NCI-H1694 (cell line): Measurements from ENCODE around the gene GSTM1.

Experiments
- DNase-seq: peaks from one replicate; lab custom pipeline; 2025; lab: John Stamatoyannopoulos, UW

Gene GSTM1

DNA sequence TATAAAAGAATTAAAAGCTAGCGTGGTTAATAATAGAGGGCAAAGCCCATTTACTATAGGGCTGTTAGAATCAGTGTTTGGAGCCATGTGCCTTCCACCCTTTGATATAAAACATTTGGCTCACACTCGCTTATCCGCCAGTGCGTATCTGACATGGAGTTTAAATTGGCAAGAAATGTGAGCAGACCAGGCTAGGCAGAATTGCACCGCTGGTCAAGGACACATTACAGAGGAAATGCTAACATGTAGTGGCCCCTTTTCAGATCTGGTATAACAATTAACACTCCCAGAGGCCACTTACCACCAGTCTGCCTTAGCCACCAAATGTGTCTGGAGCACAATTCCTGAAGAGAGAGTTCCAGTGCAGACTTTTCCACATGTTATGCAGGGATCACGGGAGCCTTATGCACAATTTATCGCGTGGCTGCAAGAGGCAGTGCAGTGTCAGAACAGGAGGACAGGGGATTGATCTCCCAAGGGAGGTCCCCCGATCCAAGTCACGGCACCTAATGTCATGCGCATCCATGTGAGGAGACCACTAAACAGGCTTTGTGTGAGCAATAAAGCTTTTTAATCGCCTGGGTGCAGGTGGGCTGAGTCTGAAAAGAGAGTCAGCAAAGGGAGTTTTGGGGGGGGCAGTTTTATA, 39.2 kb downstream of the GSTM1 start:
- DNase-seq: no peak

DNA sequence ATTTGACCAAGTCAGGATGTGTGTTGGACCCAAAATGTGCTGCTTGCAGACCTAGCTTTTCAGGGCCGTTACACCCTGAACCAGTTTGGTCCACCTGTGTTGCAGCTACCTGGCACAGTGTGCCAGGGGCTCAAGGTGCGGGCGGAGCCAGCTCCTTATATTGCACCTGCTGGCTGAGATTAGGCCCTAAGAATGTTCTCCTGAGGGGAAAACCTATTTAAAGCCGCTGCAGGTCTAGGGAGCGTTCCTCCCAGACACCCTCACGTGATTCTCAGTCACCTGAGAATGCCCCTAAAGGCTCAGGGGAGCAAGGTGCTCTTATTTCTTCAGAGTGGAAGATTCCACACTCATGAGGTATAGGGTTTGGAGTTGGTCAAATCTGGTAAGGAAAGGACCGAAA, 41.3 kb downstream of the GSTM1 start:
- no peak for DNase-seq

DNA sequence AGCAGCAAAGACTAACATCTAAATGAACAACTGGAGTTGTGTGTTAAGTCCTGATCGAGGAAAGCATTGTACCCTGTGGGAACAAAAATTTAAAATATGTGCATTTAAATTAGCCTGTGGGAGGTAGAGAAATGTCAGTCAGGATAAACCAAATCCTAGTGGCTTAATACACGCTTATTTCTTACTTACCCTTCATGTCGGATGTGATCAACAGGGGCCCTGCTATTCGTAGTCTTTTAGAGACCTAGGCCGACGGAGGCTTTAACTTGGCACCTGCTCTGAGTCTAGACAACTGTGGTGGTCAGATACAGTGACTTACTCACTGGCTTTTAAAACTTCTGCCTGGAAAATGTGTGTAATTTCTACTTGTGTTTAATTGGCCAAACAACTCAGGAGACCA, 43.0 kb downstream of the GSTM1 start:
- DNase-seq: no peak

DNA sequence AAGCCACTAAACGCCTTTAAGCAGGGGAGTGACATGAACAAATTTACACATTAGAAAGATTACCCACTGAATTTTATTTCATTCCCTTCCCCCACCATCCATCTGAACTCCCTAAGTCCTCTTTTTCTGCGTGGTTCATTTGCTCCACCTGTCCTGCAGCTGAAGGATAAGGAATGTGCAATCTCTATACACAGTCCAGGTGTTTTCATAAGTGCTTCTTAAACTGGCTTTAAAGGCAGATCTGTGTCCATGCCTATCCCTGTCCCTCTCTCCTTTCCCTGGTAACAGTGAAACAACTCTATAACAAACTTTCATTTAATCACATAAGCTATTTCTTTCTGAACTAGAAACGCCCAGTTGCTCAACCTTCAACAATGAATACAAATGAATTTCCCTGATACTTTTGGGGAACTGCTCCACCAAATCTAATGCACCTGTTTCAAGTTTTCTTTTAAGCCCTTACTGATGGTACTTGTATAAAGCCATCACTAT, 44.8 kb downstream of the GSTM1 start:
- DNase-seq: no peak

DNA sequence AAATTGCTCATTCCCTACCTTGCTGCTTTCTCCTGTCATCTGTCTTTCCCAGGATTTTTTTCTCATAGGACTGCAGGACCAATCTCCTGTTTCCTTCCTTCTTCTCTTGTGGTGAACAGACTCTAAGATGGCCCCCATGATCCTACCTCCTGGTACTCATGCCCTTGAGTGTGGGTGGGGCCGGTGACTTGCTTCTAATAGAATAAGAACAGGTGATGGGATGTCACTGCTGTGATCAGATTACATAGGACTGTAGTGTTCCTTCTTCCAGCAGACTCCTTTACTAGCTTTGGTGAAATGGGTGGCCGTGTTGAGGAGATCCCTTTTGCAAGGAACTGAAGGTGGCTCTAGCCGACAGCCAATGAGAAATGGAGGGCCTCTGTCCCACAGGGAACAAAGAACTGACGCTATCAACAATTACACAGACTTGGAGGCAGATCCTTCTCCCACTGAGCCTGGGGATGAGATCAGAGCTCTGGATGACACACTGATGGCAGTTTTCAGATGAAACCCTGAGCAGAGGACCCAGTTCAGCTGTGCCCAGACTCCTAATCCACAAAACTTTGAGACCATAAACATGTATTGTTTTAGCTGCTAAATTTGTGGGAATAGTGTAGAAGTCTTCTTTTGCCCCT, 45.7 kb downstream of the GSTM1 start:
- no peak for DNase-seq

DNA sequence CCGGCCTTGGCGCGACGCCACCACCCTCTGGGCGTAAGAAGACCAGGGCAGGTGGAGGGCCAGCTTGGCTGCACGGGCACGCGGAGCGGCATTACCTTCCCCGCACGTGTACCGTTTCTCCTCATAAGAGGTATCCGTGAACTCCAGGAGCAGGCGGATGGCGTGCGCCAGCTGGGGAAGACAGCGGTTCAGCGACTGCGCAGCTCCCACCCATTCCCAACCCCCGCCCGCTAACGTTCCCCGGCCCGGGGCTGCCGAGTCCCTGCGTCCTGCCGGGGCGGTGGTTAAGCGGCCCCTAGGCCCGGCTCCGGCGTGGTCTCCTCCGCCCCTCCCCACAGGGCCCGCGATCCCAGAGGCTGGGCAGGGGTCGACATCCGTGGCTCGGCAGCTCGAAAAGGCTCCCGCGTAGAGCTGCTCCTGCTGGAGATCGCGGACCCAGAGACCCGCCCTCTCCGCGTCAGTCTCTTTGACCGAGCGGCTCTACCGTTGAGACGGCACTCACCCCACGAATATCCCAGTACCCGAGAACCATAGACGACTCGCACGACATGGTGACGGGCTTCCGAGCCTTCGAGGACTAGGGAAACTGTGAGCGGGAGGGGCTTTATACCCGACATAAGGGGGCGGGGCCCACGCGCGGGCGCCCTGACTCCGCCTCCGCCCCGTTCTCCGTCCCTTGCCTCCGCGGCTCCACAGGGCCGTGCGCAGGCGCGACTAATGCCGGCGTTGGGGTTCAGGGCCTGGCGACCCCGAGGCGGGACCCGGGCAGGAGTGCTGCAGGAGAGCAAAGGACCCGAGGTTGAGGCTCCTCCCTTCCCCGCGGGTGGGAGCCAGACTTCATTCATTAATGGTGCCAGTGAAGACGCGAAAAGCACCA, 52.4 kb downstream of the GSTM1 start:
- DNase-seq: peak; percentile 61

DNA sequence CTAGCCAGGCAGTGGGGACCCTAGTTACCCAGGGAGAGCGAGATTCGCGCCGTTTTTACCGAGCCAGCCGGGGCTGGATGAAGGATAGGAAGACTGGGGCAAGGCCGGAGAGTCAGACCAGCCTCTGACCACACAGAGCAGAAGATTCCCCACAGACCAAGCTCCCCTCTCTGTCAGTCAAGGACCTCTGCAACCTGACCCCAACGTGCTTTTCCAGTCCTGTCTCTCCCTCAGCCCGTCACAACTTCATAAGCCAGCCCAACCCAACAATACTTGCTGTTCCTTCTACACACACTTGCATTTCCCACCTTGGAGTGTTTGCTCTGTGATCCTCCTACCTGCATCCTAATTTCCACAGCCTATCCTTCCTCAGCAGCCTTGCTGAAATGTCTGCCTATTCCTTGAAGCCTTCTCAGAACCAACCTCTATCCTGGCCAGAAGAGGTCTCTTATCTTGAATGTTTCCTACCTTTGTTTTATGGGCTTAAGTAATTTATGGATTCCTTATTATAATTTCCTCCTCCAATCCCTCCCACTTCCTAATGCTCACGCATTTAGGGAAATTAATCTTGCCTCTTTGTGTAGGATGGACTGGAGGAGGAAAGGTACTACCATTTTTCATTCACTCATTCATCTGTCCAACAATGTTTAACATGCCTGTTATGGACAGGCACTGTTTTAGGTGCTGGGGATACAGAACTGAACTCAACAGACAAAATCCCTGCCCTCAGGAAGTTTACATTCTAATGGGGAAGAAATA, 53.2 kb downstream of the GSTM1 start, which contains the start of gene GSTM3:
TSS of gene GSTM3 (minus strand) at position 424 of the 759 bp plus-strand sequence. CDS start 751 bp downstream, outside the sequence.
- no peak for DNase-seq
